ENCODE results near the gene ERICH6.

GRCh38 chr3:150680562-150680961 is 23.2 kb downstream of the ERICH6 start:
- TF ChIP-seq POLR2A (IDR thresholded peaks at IDR 0.05) (no peak), CTCF (IDR thresholded peaks at IDR 0.05) (no peak)
